NCI-H2107 treated with DMSO at 0.1 percent for 48 hours (cell line): ENCODE data around the gene ATRAID.
A peak's percentile ranks its signal among the peaks of the same experiment; 100 is the strongest.
"Not testable (repeated sequence)": the region's sequence is repeated elsewhere in the genome, so short reads cannot be mapped to it uniquely, and the experiment has no call there.

Source experiments
- DNase-seq: peaks from one replicate; lab custom pipeline; 2025; ENCODE audit not compliant: unreplicated experiment; lab: John Stamatoyannopoulos, UW

Gene ATRAID

DNA sequence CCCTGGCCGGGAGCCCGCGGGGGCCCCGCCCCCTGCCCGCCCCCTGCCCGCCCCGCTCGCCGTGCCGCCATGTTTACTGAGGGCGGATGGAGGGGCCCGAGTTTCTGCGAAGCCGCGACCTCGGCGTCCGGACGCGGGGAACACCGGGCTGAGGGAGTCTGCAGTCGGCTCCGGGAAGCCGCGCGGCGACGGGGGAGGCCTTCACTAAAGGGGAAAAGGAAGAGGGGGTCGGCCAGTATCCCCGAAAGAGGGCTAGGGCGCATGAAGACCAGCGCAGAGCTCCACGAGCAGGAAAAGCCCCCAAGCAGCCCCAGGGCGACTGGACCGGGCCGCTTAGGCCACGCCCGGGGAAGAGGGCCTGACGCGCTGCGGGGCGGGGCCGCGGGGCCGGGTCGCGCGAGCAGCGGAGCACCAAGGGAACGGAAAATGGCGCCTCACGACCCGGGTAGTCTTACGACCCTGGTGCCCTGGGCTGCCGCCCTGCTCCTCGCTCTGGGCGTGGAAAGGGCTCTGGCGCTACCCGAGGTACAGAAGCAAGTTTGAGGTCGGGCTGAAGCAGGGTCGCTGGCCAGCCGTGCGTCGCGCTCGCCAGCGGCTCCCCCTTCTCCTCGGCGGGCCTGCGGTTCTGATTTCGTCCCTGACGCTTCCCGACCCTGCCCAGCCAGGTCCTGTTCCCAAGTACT is at the start of gene ATRAID, which contains the start of gene SLC5A6:
ATRAID (plus strand) TSS at position 99 of the 683 bp plus-strand sequence; CDS start at position 427, 328 bp downstream.
SLC5A6 (minus strand) TSS at position 326 of the 683 bp plus-strand sequence. CDS start 4,618 bp downstream, outside the sequence.
- peak; percentile 41 for DNase-seq

- DNase-seq = no peak
These were observed 49.4 kb upstream of the ATRAID start for GRCh38 chr2:27162151-27163121.

DNA sequence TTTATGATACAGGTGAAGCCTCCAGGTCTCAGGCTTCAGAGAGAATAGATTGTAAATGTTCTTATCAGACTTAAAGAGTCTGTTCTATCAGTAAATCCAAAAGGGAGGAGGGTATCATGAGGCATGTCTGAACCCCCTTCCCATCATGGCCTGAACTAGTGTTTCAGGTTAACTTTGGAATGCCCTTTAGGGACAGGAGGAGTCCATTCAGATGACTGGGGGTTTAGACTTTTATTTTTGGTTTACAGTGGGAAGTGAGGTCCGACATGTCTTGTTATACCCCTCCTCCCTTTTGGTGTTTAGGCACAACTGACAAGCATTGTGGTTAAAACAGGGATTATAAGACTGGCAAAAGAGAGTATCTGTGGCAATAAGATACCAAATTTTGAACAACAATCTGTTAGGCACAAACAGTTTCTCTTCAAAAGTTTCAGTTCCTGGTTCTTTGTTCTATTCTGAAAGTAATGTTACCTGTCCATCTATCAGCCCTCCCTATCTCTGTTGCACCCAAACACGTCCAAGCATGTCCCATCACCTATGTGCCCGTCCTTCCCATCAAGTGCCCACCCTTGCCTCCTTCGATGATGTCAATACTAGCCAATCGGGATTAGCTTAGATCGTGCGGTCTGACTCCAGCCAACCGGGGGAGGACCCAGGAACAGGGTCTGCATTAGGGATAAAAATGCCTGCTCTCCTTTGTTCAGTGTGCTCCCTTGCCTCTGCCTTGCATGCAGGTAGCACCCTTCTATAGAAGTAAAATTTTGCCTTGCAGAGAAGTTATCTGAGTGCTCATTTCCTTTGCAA is 46.7 kb upstream of the ATRAID start:
- no peak for DNase-seq

- no peak for DNase-seq
These were observed 41.1 kb upstream of the ATRAID start for GRCh38 chr2:27170581-27171337.

- no peak for DNase-seq
These were observed 40.4 kb upstream of the ATRAID start for GRCh38 chr2:27171351-27171848.

DNA sequence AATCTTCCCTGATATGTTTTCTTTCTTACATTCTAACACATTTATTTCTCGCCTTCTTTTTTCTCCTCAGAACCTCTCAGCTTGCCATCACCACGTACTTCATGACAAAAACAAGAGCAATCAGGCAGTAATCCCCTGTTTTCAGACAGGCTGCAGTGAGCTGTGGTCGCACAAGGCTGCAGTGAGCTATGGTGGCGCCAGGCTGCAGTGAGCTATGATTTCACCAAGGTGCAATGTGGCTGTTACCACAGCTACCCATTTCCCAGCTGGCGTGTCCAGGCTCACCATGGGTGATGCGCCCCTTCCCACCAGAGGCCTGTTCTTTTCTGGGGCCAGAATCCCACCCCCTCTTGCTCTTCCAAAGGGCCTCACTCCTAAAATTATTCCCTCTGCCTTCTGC is 37.2 kb upstream of the ATRAID start:
- no peak for DNase-seq

- no peak for DNase-seq
These were observed 36.5 kb upstream of the ATRAID start for GRCh38 chr2:27175330-27175729.

DNA sequence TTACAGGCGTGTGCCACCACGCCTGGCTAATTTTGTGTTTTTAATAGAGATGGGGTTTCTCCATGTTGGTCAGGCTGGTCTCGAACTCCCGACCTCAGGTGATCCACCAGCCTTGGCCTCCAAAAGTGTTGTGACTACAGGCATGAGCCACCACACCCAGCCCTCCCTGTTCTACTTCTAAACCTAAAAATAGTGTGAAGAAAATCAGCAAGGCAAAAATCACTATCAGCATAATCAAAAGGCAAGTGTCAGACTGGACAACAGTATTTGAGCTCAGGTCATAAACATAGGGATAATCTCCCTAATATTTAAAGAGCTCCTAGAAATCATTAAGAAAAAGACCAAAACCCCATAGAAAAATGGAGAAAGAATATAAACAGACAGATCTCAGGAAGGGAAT is 36.1 kb upstream of the ATRAID start:
- DNase-seq = not testable (repeated sequence)

- no peak for DNase-seq
These were observed 34.1 kb upstream of the ATRAID start for GRCh38 chr2:27177441-27178351.

DNA sequence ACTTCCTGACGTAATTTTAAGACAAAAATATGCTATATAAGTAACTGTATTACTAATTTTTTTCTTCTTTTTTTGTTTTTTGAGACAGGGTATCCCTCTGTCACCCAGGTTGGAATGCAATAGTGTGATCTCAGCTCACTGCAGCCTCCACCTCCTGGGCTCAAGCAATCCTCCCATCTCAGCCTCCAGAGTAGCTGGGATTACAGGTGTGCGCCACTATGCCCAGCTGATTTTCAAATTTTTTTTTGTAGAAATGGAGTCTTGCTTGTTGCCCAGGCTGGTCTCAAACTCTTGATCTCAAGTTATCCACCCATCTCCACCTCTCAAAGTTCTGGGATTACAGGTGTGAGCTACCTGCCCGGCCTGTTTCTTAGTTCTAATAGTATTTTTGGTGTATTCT is 33.4 kb upstream of the ATRAID start:
- no peak for DNase-seq

- DNase-seq = no peak
These were observed 32.4 kb upstream of the ATRAID start for GRCh38 chr2:27179344-27180000.

GRCh38 chr2:27182346-27182745 is 29.5 kb upstream of the ATRAID start:
- no peak for DNase-seq

GRCh38 chr2:27184115-27184514 is 27.7 kb upstream of the ATRAID start:
- no peak for DNase-seq

GRCh38 chr2:27185331-27186026 is 26.4 kb upstream of the ATRAID start:
- no peak for DNase-seq

DNA sequence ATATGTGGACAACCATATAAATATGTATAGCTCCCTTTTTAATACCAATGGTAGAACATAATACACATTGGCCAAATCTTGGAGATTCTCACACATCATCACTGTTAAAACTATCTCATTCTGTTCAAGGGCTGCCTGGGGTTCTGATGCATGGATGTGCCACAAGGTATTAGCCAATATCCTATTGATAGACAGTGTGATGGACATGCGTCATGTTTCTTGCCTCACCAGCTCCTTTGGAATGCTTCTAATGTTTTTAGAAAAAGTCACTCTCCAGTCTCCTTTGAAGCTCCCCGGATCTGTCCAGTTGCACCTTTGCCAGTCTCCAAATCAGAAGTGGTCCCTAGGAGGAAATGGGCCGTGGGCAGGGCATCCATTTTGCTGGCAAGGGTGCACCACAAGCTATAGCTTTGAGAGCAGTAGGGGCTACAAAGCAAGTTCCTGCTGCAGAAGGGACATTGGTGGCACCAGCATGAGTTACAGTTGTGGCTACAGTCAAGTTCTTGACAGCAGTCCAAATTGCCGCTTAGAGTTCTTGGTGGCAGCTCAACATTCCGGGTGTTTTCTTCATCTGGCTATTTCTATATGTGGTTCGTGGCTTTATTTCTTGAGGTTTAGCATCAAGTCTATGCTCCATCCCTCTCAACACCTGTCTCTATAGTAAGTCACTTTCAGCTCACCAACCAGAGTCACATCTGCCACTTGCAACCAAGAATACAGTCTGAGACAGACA is 25.1 kb upstream of the ATRAID start:
- no peak for DNase-seq

DNA sequence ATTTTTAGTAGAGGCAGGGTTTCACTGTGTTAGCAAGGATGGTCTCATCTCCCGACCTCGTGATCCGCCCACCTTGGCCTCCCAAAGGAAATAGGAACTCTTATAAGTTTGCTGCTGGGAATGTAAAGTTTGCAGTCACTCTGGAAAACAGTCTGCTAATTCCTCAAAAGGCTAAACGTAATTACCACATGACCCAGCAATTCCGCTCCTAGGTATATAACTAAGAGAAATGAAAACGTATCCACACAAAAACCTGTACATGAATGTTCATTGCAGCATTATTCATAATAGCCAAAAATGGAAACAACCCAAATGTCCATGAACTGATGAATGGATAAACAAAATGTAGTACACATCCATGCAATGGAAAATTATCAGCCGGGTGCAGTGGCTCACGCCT is 21.9 kb upstream of the ATRAID start:
- no peak for DNase-seq

DNA sequence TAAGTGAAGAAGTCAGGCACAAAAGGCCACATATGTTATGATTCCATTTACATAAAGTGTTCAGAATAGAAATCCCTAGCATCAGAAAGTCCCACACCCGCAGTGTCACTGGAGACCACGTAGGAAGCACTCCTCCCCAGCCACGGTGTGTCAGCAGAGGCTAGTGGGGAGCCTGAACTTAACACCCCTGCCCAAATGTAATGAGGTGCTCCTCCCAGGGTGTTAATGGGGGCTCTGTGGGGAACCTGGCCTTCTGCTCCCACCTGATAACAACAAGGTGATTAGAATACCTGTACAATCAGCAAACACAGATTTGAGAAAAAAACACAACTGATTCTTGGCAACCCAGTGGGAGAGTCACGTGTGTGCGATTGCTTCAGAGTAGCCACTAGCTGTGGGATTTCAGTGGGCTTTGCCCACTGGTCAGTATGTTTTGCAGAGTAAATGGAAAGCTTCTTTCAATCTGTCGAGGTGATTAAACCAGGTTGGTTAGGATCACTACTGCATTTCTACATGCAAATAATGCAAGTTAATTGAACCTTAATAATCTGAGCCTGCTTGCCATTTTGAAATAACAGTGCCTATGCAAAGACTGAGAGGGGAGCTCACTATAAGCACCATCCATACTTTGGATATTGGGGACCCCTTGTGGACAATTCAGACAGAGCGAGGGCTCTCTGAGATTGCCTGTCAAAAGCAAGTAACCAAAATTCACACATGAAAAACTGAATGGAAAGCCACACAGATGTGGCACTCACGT is 20.6 kb upstream of the ATRAID start:
- DNase-seq = peak; percentile 54
